ENCODE results near the gene NEK7. TPM values are rescaled to one million over a fixed set of nuclear protein-coding genes. Genes with fewer than 3 reads are reported as not detected.

The NEK7 gene
- total RNA-seq, 6 donors from 2014 or later: 55.3 to 137 (median 112) TPM

GRCh38 chr1:198167436-198167934 lies 10.7 kb downstream of the NEK7 start:
- ATAC-seq (ENCODE audit: low FRiP score in 2 of 2): peak in 1 of 2 donors; percentile 23
- Histone ChIP-seq H3K36me3 (no peaks in the 10 kb centered on the region), H3K27me3 (no peaks in the 10 kb centered on the region), H3K27ac (no peak overlapping the region), H3K4me3 (no peak overlapping the region), H3K4me1 (peaks cover 31 to 70% (median 50%) of the 10 kb centered on the region in 4 donors), H3K9me3 (no peaks in the 10 kb centered on the region)
- DNase-seq: no peak
- WGBS, 2 donors: 26% methylated on average over 3 of the region's 3 CpGs
- TF ChIP-seq CTCF (IDR thresholded peaks at IDR 0.05) (no peak), EP300 (IDR thresholded peaks at IDR 0.05) (no peak), POLR2A (IDR thresholded peaks at IDR 0.05) (no peak), POLR2AphosphoS5 (IDR thresholded peaks at IDR 0.05) (no peak)

- no peaks in the 10 kb centered on the region for H3K9me3 ChIP-seq
- no peaks in the 10 kb centered on the region for H3K36me3 ChIP-seq
- no peak for TF ChIP-seq POLR2AphosphoS5 (IDR thresholded peaks at IDR 0.05)
- no peak for TF ChIP-seq CTCF (IDR thresholded peaks at IDR 0.05)
- TF ChIP-seq EP300 (IDR thresholded peaks at IDR 0.05): no peak
- no peak for TF ChIP-seq POLR2A (IDR thresholded peaks at IDR 0.05)
- WGBS, 2 donors: 66 to 69% methylated on average over 3 of the region's 3 CpGs
- no peak for DNase-seq
- H3K4me3 ChIP-seq: no peak overlapping the region
- peak overlapping the region in 1 of 4 donors; percentile 13 for H3K27ac ChIP-seq
- no peak for ATAC-seq (ENCODE audit: low FRiP score in 2 of 2)
- peaks cover 28 to 75% (median 53%) of the 10 kb centered on the region in 4 donors for H3K4me1 ChIP-seq
- H3K27me3 ChIP-seq: no peaks in the 10 kb centered on the region
Observed at GRCh38 chr1:198168227-198168626, 11.4 kb downstream of the NEK7 start.

- ATAC-seq (ENCODE audit: low FRiP score in 2 of 2): no peak
- Histone ChIP-seq H3K27ac (no peak overlapping the region), H3K27me3 (no peaks in the 10 kb centered on the region), H3K4me3 (no peak overlapping the region), H3K36me3 (no peaks in the 10 kb centered on the region), H3K4me1 (peaks cover 40 to 84% (median 60%) of the 10 kb centered on the region in 4 donors), H3K9me3 (no peaks in the 10 kb centered on the region)
- WGBS, 2 donors: 50 to 51% methylated on average over 2 of the region's 2 CpGs
- TF ChIP-seq CTCF (IDR thresholded peaks at IDR 0.05): no peak
- no peak for TF ChIP-seq EP300 (IDR thresholded peaks at IDR 0.05)
- no peak for TF ChIP-seq POLR2AphosphoS5 (IDR thresholded peaks at IDR 0.05)
- no peak for TF ChIP-seq POLR2A (IDR thresholded peaks at IDR 0.05)
- DNase-seq: no peak
Observed at GRCh38 chr1:198169672-198170071, 12.9 kb downstream of the NEK7 start.

GRCh38 chr1:198171667-198172540 lies 15.1 kb downstream of the NEK7 start:
- H3K4me3 ChIP-seq: no peak overlapping the region
- H3K27me3 ChIP-seq: no peaks in the 10 kb centered on the region
- H3K27ac ChIP-seq: peak overlapping the region in 1 of 4 donors; percentile 28
- TF ChIP-seq POLR2A (IDR thresholded peaks at IDR 0.05) (no peak), EP300 (IDR thresholded peaks at IDR 0.05) (no peak), CTCF (IDR thresholded peaks at IDR 0.05) (no peak), POLR2AphosphoS5 (IDR thresholded peaks at IDR 0.05) (no peak)
- H3K4me1 ChIP-seq: peaks cover 57 to 90% (median 67%) of the 10 kb centered on the region in 4 donors
- H3K36me3 ChIP-seq: no peaks in the 10 kb centered on the region
- 40 to 48% methylated on average over 5 of the region's 5 CpGs for WGBS, 2 donors
- no peaks in the 10 kb centered on the region for H3K9me3 ChIP-seq
- no peak for ATAC-seq (ENCODE audit: low FRiP score in 2 of 2)
- no peak for DNase-seq

All from upper lobe of left lung (tissue), 6 donors.